MCF 10A (cell line): ENCODE measurements around the gene IGFBPL1. TPM values are rescaled to one million over a fixed set of nuclear protein-coding genes. Genes with fewer than 3 reads are reported as not detected.

Experiments
- BruUV-seq: library from RNA; stranded (reverse); fragments of 400-500 nt; replicated peaks from 2 replicates; lab custom pipeline; 2021; lab: Mats Ljungman, UMichigan
- CTCF ChIA-PET: fragments of 300-600 bp; sonication (Branson Sonifier 250); formaldehyde crosslinking; extraction: SDS; loops from one replicate; lab custom pipeline; 2021; ENCODE audit warnings: antibody characterized with exemption, inconsistent platforms; lab: Yijun Ruan, JAX
- POLR2A ChIA-PET: fragments of 300-600, 350-650 bp; sonication (Branson Sonifier 250); formaldehyde crosslinking; extraction: SDS; loops from one replicate; lab custom pipeline; 2020; ENCODE audit warnings: antibody characterized with exemption, inconsistent platforms; lab: Yijun Ruan, JAX
- DNase-seq: peaks from one replicate; pipeline ENCODE4 v3.0.0-alpha.2; 2018; ENCODE audit not compliant: unreplicated experiment
- H3K27ac Mint-ChIP-seq: one replicate; pipeline ENCODE4 v1.8.0; 2022; ENCODE audit warnings: mild to moderate bottlenecking, low read depth, mixed read lengths; ENCODE audit not compliant: unreplicated experiment
- H3K27me3 Mint-ChIP-seq: one replicate; pipeline ENCODE4 v1.8.0; 2022; ENCODE audit warnings: mixed read lengths; ENCODE audit not compliant: insufficient read depth, unreplicated experiment
- H3K36me3 Mint-ChIP-seq: one replicate; pipeline ENCODE4 v1.8.0; 2022; ENCODE audit warnings: mild to moderate bottlenecking, moderate library complexity, mixed read lengths; ENCODE audit not compliant: insufficient read depth, unreplicated experiment
- H3K4me1 Mint-ChIP-seq: one replicate; pipeline ENCODE4 v1.8.0; 2022; ENCODE audit warnings: mixed read lengths; ENCODE audit not compliant: insufficient read depth, unreplicated experiment
- H3K4me3 Mint-ChIP-seq: one replicate; pipeline ENCODE4 v1.8.0; 2022; ENCODE audit warnings: mild to moderate bottlenecking, moderate library complexity, mixed read lengths; ENCODE audit not compliant: unreplicated experiment
- H3K9me3 Mint-ChIP-seq: one replicate; pipeline ENCODE4 v1.8.0; 2022; ENCODE audit warnings: mixed read lengths; ENCODE audit not compliant: unreplicated experiment
- CTCF ChIP-seq: fragments of 200-600 bp; IDR thresholded peaks from one replicate; pipeline ENCODE4 v1.8.0; 2022; ENCODE audit warnings: antibody characterized with exemption, mild to moderate bottlenecking; ENCODE audit not compliant: unreplicated experiment
- intact Hi-C: fragments of 100-400 bp; cut with micrococcal nuclease; formaldehyde crosslinking; loops from 2 replicates; pipeline ENCODE4 v1.14.1; 2022
- total RNA-seq: library from RNA; stranded (reverse); gene quantifications from 2 replicates; pipeline ENCODE4 v1.2.3, GENCODE V29; 2022

IGFBPL1 gene
- total RNA-seq, 1 experiment from 2014 or later: not detected

GRCh38 chr9:38387066-38387465 is 37.2 kb downstream of the IGFBPL1 start:
- Mint-ChIP-seq H3K4me3 (no peak overlapping the region), H3K36me3 (peaks cover 6% of the 10 kb centered on the region), H3K27ac (no peak overlapping the region), H3K9me3 (peaks cover 10% of the 10 kb centered on the region), H3K4me1 (peaks cover 8% of the 10 kb centered on the region), H3K27me3 (no peaks in the 10 kb centered on the region)
- CTCF ChIA-PET: interaction anchor here (0.6 to 1.6 kb wide), 2 partner anchors 16 to 271 kb away, joined by 3 to 4 read pairs; no protein-coding TSS in a partner anchor
- POLR2A ChIA-PET: no interaction called here
- intact Hi-C loops: no loop called here
- no peak for TF ChIP-seq CTCF
- BruUV-seq: no TSS peak
- no peak for DNase-seq

GRCh38 chr9:38386319-38386895 is 37.8 kb downstream of the IGFBPL1 start:
- no peak overlapping the region for H3K27ac Mint-ChIP-seq
- H3K27me3 Mint-ChIP-seq: no peaks in the 10 kb centered on the region
- peaks cover 8% of the 10 kb centered on the region for H3K4me1 Mint-ChIP-seq
- no TSS peak for BruUV-seq
- no peak for DNase-seq
- no peak for TF ChIP-seq CTCF
- no peak overlapping the region for H3K4me3 Mint-ChIP-seq
- peaks cover 10% of the 10 kb centered on the region for H3K9me3 Mint-ChIP-seq
- POLR2A ChIA-PET: no interaction called here
- H3K36me3 Mint-ChIP-seq: peaks cover 6% of the 10 kb centered on the region
- CTCF ChIA-PET: interaction anchor here (1.6 kb wide), 1 partner anchor 16 kb away, joined by 4 read pairs; no protein-coding TSS in a partner anchor
- intact Hi-C loops: no loop called here

- ChIA-PET POLR2A (no interaction called here), CTCF (interaction anchor here (0.9 to 1.6 kb wide), 2 partner anchors 15 to 298 kb away, joined by 3 to 4 read pairs; no protein-coding TSS in a partner anchor)
- Mint-ChIP-seq H3K4me1 (peaks cover 8% of the 10 kb centered on the region), H3K27ac (no peak overlapping the region), H3K36me3 (peaks cover 6% of the 10 kb centered on the region), H3K9me3 (peaks cover 10% of the 10 kb centered on the region), H3K27me3 (no peaks in the 10 kb centered on the region), H3K4me3 (no peak overlapping the region)
- TF ChIP-seq CTCF: no peak
- intact Hi-C loops: no loop called here
- no TSS peak for BruUV-seq
- DNase-seq: no peak
These were observed 38.4 kb downstream of the IGFBPL1 start for GRCh38 chr9:38385896-38386295.

- Mint-ChIP-seq H3K36me3 (peaks cover 6% of the 10 kb centered on the region), H3K9me3 (peaks cover 10% of the 10 kb centered on the region), H3K4me1 (peaks cover 8% of the 10 kb centered on the region), H3K27ac (no peak overlapping the region), H3K27me3 (no peaks in the 10 kb centered on the region), H3K4me3 (no peak overlapping the region)
- POLR2A ChIA-PET: interaction anchor here (0.9 kb wide), 1 partner anchor 8 kb away, joined by 3 read pairs; no protein-coding TSS in a partner anchor
- CTCF ChIA-PET: interaction anchor here (0.6 to 1.4 kb wide), 5 partner anchors 14 to 297 kb away, joined by 3 to 9 read pairs (median 3); no protein-coding TSS in a partner anchor
- DNase-seq: no peak
- intact Hi-C loops: no loop called here
- no peak for TF ChIP-seq CTCF
- no TSS peak for BruUV-seq
These were observed 39.0 kb downstream of the IGFBPL1 start for GRCh38 chr9:38384990-38385848.
